Measurements from ENCODE around the gene CBLN3. TPM values are rescaled to one million over a fixed set of nuclear protein-coding genes. Genes with fewer than 3 reads are reported as not detected.
A peak's percentile ranks its signal among the peaks of the same experiment; 100 is the strongest.
"Not testable (repeated sequence)": the region's sequence is repeated elsewhere in the genome, so short reads cannot be mapped to it uniquely, and the experiment has no call there.

Gene CBLN3
- total and polyA plus RNA-seq, 7 donors, result 0.38 to 1.5 (median 0.70) TPM

- 49 to 66% (median 64%) methylated on average over 3 of the region's 3 CpGs for WGBS, 3 donors
- Histone ChIP-seq H3K9me3 (peaks cover 5% of the 10 kb centered on the region), H3K4me1 (no peaks in the 10 kb centered on the region), H3K27me3 (ENCODE audit: insufficient read depth in 3 of 3, low read length in 2 of 3) (peaks cover 0 to 1% (median 0%) of the 10 kb centered on the region in 3 donors), H3K4me3 (no peak overlapping the region), H3K27ac (no peak overlapping the region), H3K36me3 (ENCODE audit: insufficient read depth in 1 of 2, low read depth in 1 of 2) (no peaks in the 10 kb centered on the region)
- DNase-seq, result no peak
- TF ChIP-seq CTCF (IDR thresholded peaks at IDR 0.05), result no peak
- intact Hi-C loops (cut with DNase I), result no loop called here
- ATAC-seq, result no peak
Observed at GRCh38 chr14:24459331-24459730, 29.9 kb upstream of the CBLN3 start.

GRCh38 chr14:24458736-24459135 lies 29.3 kb upstream of the CBLN3 start:
- no peak for ATAC-seq
- WGBS, 3 donors, result 45 to 53% (median 45%) methylated on average over 1 of the region's 1 CpG
- Histone ChIP-seq H3K4me1 (no peaks in the 10 kb centered on the region), H3K4me3 (no peak overlapping the region), H3K27me3 (ENCODE audit: insufficient read depth in 3 of 3, low read length in 2 of 3) (peaks cover 0 to 1% (median 0%) of the 10 kb centered on the region in 3 donors), H3K9me3 (peaks cover 5% of the 10 kb centered on the region), H3K27ac (no peak overlapping the region), H3K36me3 (ENCODE audit: insufficient read depth in 1 of 2, low read depth in 1 of 2) (no peaks in the 10 kb centered on the region)
- intact Hi-C loops (cut with DNase I), result no loop called here
- no peak for DNase-seq
- TF ChIP-seq CTCF (IDR thresholded peaks at IDR 0.05), result no peak

- ATAC-seq (no peak), DNase-seq (no peak)
- TF ChIP-seq CTCF (IDR thresholded peaks at IDR 0.05), result no peak
- intact Hi-C loops (cut with DNase I), result no loop called here
- Histone ChIP-seq H3K36me3 (ENCODE audit: insufficient read depth in 1 of 2, low read depth in 1 of 2) (no peaks in the 10 kb centered on the region), H3K27me3 (ENCODE audit: insufficient read depth in 3 of 3, low read length in 2 of 3) (peaks cover 0 to 1% (median 0%) of the 10 kb centered on the region in 3 donors), H3K4me3 (no peak overlapping the region), H3K27ac (no peak overlapping the region), H3K4me1 (no peaks in the 10 kb centered on the region), H3K9me3 (peaks cover 5% of the 10 kb centered on the region)
Observed at GRCh38 chr14:24456980-24457379, 27.5 kb upstream of the CBLN3 start.

GRCh38 chr14:24450828-24451227 lies 21.4 kb upstream of the CBLN3 start:
- ATAC-seq; intact Hi-C loops (cut with DNase I); H3K36me3 ChIP-seq (ENCODE audit: insufficient read depth in 1 of 2, low read depth in 1 of 2); DNase-seq; H3K27ac ChIP-seq; H3K9me3 ChIP-seq; H3K4me1 ChIP-seq; H3K4me3 ChIP-seq; H3K27me3 ChIP-seq (ENCODE audit: insufficient read depth in 3 of 3, low read length in 2 of 3): not testable (repeated sequence)
- 76 to 88% (median 77%) methylated on average over 2 of the region's 2 CpGs for WGBS, 3 donors

- peak overlapping the region; percentile 79 for H3K4me3 ChIP-seq
- H3K27ac ChIP-seq, result peak overlapping the region; percentile 96
- intact Hi-C loops (cut with DNase I), result no loop called here
- H3K4me1 ChIP-seq, result peaks cover 22% of the 10 kb centered on the region
- ATAC-seq (no peak), DNase-seq (no peak)
- no peaks in the 10 kb centered on the region for H3K9me3 ChIP-seq
- 2 to 6% (median 2%) methylated on average over 7 of the region's 7 CpGs for WGBS, 3 donors
- no peak for TF ChIP-seq CTCF (IDR thresholded peaks at IDR 0.05)
- peaks cover 0 to 35% of the 10 kb centered on the region in 2 donors for H3K36me3 ChIP-seq (ENCODE audit: insufficient read depth in 1 of 2, low read depth in 1 of 2)
- H3K27me3 ChIP-seq (ENCODE audit: insufficient read depth in 3 of 3, low read length in 2 of 3), result peaks cover 0 to 8% (median 0%) of the 10 kb centered on the region in 3 donors
Observed at GRCh38 chr14:24443053-24443665, 13.7 kb upstream of the CBLN3 start.
